Omental fat pad (tissue), 4 donors: ENCODE measurements around the gene UBL3. TPM values are rescaled to one million over a fixed set of nuclear protein-coding genes. Genes with fewer than 3 reads are reported as not detected.
A peak's percentile ranks its signal among the peaks of the same experiment; 100 is the strongest.

Experiments
- ATAC-seq: fragments of 150-250 bp; one replicate; pipeline ENCODE4 v1.9.1; 2016; ENCODE audit warnings: mild to moderate bottlenecking, moderate library complexity; ENCODE audit not compliant: low FRiP score
- DNase-seq: peaks from one replicate; pipeline ENCODE4 v3.0.0-alpha.2; 2019; ENCODE audit warnings: low spot score
- small RNA-seq: library from RNA; depleted of rRNA; stranded (forward); fragments of <200 nt; gene quantifications from one replicate; pipeline ENCODE3, GENCODE V24; 2016
- total RNA-seq, 4 donors: library from RNA; depleted of rRNA; stranded (reverse); fragments of >200 nt; gene quantifications; one replicate each; pipeline ENCODE4 v1.1.0, GENCODE V29; 2016
- TF ChIP-seq, protein P1 (sequence below), 3 donors: fragments of 450-650 bp; IDR thresholded peaks; one replicate each; pipeline ENCODE4 v1.5.1; 2016 to 2017; ENCODE audit warnings: antibody characterized with exemption in 3 of 3, mild to moderate bottlenecking in 3 of 3, moderate library complexity in 2 of 3

The UBL3 gene
- total RNA-seq, 4 donors from 2014 or later = 23.0 to 35.8 (median 24.1) TPM

GRCh38 chr13:29721766-29722165 is 128.7 kb downstream of the UBL3 start:
- ATAC-seq = peak; percentile 55
- DNase-seq = no peak
- TF ChIP-seq, protein P1, sequence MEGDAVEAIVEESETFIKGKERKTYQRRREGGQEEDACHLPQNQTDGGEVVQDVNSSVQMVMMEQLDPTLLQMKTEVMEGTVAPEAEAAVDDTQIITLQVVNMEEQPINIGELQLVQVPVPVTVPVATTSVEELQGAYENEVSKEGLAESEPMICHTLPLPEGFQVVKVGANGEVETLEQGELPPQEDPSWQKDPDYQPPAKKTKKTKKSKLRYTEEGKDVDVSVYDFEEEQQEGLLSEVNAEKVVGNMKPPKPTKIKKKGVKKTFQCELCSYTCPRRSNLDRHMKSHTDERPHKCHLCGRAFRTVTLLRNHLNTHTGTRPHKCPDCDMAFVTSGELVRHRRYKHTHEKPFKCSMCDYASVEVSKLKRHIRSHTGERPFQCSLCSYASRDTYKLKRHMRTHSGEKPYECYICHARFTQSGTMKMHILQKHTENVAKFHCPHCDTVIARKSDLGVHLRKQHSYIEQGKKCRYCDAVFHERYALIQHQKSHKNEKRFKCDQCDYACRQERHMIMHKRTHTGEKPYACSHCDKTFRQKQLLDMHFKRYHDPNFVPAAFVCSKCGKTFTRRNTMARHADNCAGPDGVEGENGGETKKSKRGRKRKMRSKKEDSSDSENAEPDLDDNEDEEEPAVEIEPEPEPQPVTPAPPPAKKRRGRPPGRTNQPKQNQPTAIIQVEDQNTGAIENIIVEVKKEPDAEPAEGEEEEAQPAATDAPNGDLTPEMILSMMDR (IDR thresholded peaks at IDR 0.05) = no peak

GRCh38 chr13:29718694-29719093 is 131.7 kb downstream of the UBL3 start:
- no peak for DNase-seq
- ATAC-seq = no peak
- TF ChIP-seq, protein P1 (IDR thresholded peaks at IDR 0.05) = no peak

DNA sequence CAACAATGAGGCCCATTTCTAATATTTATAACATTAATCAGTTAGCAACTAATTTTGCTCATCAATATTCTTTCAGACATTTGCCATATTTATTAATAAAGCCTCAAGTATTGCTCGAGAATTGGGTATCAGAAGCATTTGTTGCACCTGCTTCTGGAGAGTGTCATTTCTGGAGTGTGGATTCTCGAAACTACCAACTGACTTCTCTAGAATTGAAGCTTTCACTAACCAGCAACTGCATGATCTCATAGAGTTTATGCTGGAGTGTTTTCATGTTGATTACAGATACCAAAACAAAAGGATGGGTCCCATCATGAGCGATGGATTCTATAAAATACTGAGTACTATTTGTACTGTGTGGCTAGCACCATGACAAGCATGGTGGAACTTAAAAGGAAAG is 133.9 kb downstream of the UBL3 start:
- no peak for ATAC-seq
- DNase-seq = no peak
- TF ChIP-seq, protein P1 (IDR thresholded peaks at IDR 0.05) = no peak

Small RNA genes lying within 50 kb of the gene (small RNA-seq; reads per million reads assigned to genes)
- gene RF00017 (not detected), gene TIMM8BP1 (not detected)
